PFSK-1 (cell line): ENCODE results near the gene C1orf74.

Source experiments
- POLR2AphosphoS5 ChIP-seq: IDR thresholded peaks from 2 replicates; pipeline ENCODE4 v1.6.1; 2012; ENCODE audit warnings: low read depth, mild to moderate bottlenecking, control low read depth, low read length, moderate library complexity
- TAF1 ChIP-seq: IDR thresholded peaks from 2 replicates; pipeline ENCODE4 v1.6.1; 2012; ENCODE audit warnings: low read length, control low read depth, borderline replicate concordance; ENCODE audit not compliant: insufficient read depth
- TF ChIP-seq, protein P1 (sequence below), 2 experiments: IDR thresholded peaks; 2 replicates each; pipeline versions ENCODE4 v1.6.1 to v1.8.0; 2011 to 2012; ENCODE audit warnings: low read depth in 2 of 2, low read length in 2 of 2, control low read depth in 1 of 2, inconsistent platforms in 1 of 2, mild to moderate bottlenecking in 1 of 2, moderate library complexity in 1 of 2; ENCODE audit not compliant: insufficient read depth in 1 of 2

GRCh38 chr1:209815490-209815889 lies 31.1 kb upstream of the C1orf74 start:
- no peak for TF ChIP-seq POLR2AphosphoS5
- no peak for TF ChIP-seq TAF1
- TF ChIP-seq, protein P1, sequence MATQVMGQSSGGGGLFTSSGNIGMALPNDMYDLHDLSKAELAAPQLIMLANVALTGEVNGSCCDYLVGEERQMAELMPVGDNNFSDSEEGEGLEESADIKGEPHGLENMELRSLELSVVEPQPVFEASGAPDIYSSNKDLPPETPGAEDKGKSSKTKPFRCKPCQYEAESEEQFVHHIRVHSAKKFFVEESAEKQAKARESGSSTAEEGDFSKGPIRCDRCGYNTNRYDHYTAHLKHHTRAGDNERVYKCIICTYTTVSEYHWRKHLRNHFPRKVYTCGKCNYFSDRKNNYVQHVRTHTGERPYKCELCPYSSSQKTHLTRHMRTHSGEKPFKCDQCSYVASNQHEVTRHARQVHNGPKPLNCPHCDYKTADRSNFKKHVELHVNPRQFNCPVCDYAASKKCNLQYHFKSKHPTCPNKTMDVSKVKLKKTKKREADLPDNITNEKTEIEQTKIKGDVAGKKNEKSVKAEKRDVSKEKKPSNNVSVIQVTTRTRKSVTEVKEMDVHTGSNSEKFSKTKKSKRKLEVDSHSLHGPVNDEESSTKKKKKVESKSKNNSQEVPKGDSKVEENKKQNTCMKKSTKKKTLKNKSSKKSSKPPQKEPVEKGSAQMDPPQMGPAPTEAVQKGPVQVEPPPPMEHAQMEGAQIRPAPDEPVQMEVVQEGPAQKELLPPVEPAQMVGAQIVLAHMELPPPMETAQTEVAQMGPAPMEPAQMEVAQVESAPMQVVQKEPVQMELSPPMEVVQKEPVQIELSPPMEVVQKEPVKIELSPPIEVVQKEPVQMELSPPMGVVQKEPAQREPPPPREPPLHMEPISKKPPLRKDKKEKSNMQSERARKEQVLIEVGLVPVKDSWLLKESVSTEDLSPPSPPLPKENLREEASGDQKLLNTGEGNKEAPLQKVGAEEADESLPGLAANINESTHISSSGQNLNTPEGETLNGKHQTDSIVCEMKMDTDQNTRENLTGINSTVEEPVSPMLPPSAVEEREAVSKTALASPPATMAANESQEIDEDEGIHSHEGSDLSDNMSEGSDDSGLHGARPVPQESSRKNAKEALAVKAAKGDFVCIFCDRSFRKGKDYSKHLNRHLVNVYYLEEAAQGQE (IDR thresholded peaks at IDR 0.05; ENCODE audit: insufficient read depth in 1 of 2, low read depth in 2 of 2, low read length in 2 of 2): no peak
